GM19467 (cell line): Measurements from ENCODE around the gene RAB6B.

Experiments
- ATAC-seq: cut with Tn5 transposase; IDR thresholded peaks from one replicate; pipeline ENCODE4 v1.9.1; 2021; ENCODE audit warnings: mild to moderate bottlenecking, moderate library complexity; ENCODE audit not compliant: unreplicated experiment

Gene RAB6B

GRCh38 chr3:133838296-133838789 is 57.3 kb downstream of the RAB6B start:
- ATAC-seq = no peak

- ATAC-seq = no peak
These were observed 58.0 kb downstream of the RAB6B start for GRCh38 chr3:133837487-133838295.

- no peak for ATAC-seq
These were observed 59.1 kb downstream of the RAB6B start for GRCh38 chr3:133836497-133837158.

- ATAC-seq = no peak
These were observed 59.7 kb downstream of the RAB6B start for GRCh38 chr3:133835961-133836360.

GRCh38 chr3:133835418-133835743 is 60.3 kb downstream of the RAB6B start:
- no peak for ATAC-seq

- ATAC-seq = no peak
These were observed 60.9 kb downstream of the RAB6B start for GRCh38 chr3:133834621-133835417.

GRCh38 chr3:133833880-133834620 is 61.6 kb downstream of the RAB6B start:
- no peak for ATAC-seq

GRCh38 chr3:133833267-133833666 is 62.4 kb downstream of the RAB6B start:
- ATAC-seq = no peak

- no peak for ATAC-seq
These were observed 62.9 kb downstream of the RAB6B start for GRCh38 chr3:133832802-133833144.

- ATAC-seq = no peak
These were observed 63.5 kb downstream of the RAB6B start for GRCh38 chr3:133831966-133832801.

- no peak for ATAC-seq
These were observed 65.6 kb downstream of the RAB6B start for GRCh38 chr3:133830071-133830470.

GRCh38 chr3:133829310-133829707 is 66.4 kb downstream of the RAB6B start:
- ATAC-seq = no peak

GRCh38 chr3:133828576-133829309 is 66.9 kb downstream of the RAB6B start:
- ATAC-seq = no peak

- ATAC-seq = no peak
These were observed 68.0 kb downstream of the RAB6B start for GRCh38 chr3:133827684-133828083.

GRCh38 chr3:133827136-133827535 is 68.5 kb downstream of the RAB6B start:
- ATAC-seq = no peak

GRCh38 chr3:133825969-133826727 is 69.5 kb downstream of the RAB6B start:
- ATAC-seq = no peak

- no peak for ATAC-seq
These were observed 70.7 kb downstream of the RAB6B start for GRCh38 chr3:133824961-133825485.
